WTC11 (cell line): ENCODE measurements around the gene SSR2.

Experiments
- AFF4 ChIP-seq: sonication (generic); formaldehyde crosslinking; IDR thresholded peaks from 2 replicates; pipeline ENCODE4 v1.8.1; 2023; ENCODE audit warnings: mild to moderate bottlenecking, missing genetic modification reagents, borderline replicate concordance
- CTCF ChIP-seq: fragments of 200-600 bp; IDR thresholded peaks from 2 replicates; pipeline ENCODE4 v1.8.0; 2022; ENCODE audit warnings: antibody characterized with exemption
- FOXK1 ChIP-seq: sonication (generic); formaldehyde crosslinking; IDR thresholded peaks from 2 replicates; pipeline ENCODE4 v1.8.0; 2022; ENCODE audit warnings: mild to moderate bottlenecking, moderate library complexity, missing genetic modification reagents
- PRDM15 ChIP-seq: sonication (generic); formaldehyde crosslinking; IDR thresholded peaks from 2 replicates; pipeline ENCODE4 v1.8.0; 2022; ENCODE audit warnings: missing genetic modification reagents
- RORB ChIP-seq: fragments of 250-450 bp; sonication (Bioruptor Pico); IDR thresholded peaks from 2 replicates; pipeline ENCODE4 v1.9.0; 2021; ENCODE audit warnings: mild to moderate bottlenecking
- ZNF416 ChIP-seq: fragments of 250-450 bp; sonication (Bioruptor Pico); IDR thresholded peaks from 2 replicates; pipeline ENCODE4 v1.9.0; 2021; ENCODE audit warnings: mild to moderate bottlenecking, inconsistent platforms

GRCh38 chr1:156052862-156053767, 32.4 kb upstream of the SSR2 start:
- no peak for TF ChIP-seq FOXK1 (CRISPR knock-in tag)
- no peak for TF ChIP-seq ZNF416 (CRISPR knock-in tag)
- no peak for TF ChIP-seq CTCF
- no peak for TF ChIP-seq AFF4
- TF ChIP-seq PRDM15 (CRISPR knock-in tag) = no peak
- TF ChIP-seq RORB (CRISPR knock-in tag) = 0 out of 2 replicates have a peak, but pooled peaks have one; percentile 46
